Stimulated activated CD4-positive, alpha-beta T cell treated with anti-CD3 and anti-CD28 coated beads, Interleukin-4, amount 100 ng/mL, for 24 hours (primary cell): ENCODE results near the gene IMPG1.

Experiments
- DNase-seq: peaks from one replicate; pipeline ENCODE4 v3.0.0-alpha.2; 2020

Gene IMPG1, protein sequence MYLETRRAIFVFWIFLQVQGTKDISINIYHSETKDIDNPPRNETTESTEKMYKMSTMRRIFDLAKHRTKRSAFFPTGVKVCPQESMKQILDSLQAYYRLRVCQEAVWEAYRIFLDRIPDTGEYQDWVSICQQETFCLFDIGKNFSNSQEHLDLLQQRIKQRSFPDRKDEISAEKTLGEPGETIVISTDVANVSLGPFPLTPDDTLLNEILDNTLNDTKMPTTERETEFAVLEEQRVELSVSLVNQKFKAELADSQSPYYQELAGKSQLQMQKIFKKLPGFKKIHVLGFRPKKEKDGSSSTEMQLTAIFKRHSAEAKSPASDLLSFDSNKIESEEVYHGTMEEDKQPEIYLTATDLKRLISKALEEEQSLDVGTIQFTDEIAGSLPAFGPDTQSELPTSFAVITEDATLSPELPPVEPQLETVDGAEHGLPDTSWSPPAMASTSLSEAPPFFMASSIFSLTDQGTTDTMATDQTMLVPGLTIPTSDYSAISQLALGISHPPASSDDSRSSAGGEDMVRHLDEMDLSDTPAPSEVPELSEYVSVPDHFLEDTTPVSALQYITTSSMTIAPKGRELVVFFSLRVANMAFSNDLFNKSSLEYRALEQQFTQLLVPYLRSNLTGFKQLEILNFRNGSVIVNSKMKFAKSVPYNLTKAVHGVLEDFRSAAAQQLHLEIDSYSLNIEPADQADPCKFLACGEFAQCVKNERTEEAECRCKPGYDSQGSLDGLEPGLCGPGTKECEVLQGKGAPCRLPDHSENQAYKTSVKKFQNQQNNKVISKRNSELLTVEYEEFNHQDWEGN

DNA sequence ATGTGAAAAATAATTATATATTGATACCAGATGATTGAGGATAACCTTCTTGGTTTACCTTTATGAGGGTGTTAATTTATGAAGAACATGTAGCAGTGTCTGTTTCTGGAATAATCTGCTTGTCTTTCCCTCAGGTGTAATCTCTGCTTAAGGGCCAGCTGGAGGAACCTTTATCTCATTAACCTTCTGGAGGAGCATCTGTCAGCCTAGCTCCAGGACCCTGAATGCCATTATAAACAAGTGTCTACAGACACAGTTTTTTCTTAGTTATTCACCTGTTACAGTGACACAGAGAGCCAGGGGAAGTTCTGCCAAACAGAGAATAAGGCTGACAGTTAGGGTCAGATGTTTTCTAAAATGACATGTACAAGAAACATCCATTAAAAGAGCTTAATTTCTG lies at the start of gene IMPG1:
TSS of gene IMPG1 (minus strand) at position 101 of the 400 bp plus-strand sequence. CDS start 174 bp downstream, outside the sequence.
- no peak for DNase-seq

DNA sequence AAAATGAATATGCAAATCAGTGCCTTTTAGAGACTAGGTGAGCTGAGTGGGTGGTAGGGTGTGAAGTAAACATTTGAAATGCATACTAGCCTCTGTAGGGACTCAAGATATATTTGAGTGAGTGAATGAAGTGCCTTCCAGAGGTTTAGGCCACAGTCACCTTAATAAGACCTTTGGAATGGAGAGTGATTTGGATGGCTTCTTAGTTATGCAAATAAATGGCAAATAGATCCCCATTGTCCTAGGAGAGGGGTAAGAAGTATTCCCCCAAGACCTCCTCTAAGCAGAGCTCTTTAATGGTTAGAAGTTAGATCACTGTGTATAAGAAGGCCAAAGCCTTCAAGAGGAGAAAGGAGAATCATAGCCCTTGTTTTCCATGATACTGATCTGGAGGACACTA lies 47.8 kb upstream of the IMPG1 start:
- no peak for DNase-seq

DNA sequence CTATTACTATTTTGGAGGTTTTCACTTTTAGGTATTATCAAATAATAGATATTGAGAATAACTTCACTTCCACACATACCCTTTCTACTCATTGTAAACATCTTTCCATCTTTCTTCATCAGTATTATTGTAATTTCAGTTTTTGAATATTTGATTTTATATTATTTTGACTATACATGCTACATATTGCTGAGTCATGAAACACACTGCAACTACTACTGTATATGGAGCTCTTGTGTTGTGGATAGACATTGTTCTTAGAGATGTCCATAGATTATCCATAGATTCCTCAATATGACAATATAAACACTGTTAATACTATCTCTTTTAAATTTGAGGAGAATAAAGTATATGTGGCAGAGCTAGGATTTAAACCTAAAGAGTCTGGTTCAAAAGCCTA lies 819 bp upstream of the IMPG1 start:
- no peak for DNase-seq

DNA sequence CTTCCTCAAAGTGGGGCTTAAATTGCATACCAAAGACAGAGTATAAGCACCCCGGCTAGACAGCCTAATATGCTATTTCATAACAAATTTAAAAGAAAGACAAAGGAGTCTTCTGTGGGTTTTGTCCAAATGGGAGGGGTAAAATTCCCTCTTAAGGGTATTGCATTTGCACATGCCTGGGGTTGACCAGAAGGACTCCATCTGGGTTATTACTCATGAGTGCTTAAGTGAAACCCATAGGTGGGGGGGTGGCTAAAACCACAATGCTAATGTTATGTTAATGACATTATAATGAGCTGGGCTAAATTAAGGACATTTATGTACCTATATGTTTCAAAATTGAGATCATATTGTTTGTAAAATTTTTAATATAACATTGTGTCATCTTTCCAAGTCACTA lies 15.0 kb downstream of the IMPG1 start:
- DNase-seq: no peak

DNA sequence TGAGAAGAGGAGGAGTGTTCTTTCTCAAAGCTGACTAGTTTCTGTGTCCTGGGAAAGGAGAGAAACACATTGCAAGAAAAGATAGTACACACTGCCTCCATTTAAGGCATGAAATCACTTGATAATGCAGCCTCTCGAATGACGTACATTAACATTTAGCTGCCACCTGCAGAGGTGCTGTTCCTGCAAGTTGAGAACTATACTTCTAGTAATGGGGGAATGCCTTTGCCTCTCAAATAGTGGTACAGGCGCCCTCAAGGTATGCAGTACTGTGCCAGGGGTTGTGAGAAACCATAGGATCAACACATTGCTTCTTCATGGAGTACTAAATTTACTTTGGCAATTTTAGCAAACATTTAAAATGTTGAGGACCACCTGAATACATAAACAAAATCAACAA lies 20.1 kb downstream of the IMPG1 start:
- DNase-seq: no peak

DNA sequence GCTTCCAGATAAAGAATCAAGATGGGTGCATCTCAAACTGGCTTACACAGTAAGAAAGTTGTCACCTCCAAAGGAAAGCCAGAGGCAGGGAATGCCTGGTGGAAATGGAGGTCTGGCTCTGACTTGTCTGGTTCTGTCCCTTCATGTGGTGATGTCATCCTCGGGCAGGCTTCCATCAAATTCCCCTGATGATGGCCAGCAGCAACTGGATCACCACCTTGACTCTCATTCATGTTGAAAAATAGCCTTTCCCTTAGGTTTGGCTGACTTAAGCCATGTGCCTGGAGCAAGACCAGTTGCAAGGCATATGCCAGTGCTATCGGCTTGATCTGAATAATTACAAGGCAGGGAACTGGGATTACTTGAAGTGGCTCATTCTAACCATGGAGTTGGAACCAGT lies 28.8 kb downstream of the IMPG1 start:
- no peak for DNase-seq

DNA sequence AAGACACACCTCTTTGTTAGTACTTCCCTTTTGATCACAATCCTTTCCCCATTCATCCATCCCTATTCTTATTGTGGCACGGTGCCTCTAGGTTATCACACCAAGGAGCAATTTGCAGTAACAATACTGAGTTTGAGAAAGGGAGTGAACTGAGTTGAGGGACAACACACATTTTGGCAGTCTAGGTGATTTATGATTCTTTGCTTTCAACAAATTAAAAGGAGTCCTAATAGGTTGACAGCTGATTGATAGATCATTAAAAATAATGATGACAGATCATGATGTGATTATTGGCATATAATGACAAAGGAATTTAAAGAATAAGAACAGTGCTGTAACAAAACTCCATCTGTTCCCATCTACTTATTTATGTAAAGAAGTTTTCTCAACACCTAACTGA lies 36.7 kb downstream of the IMPG1 start:
- DNase-seq: no peak

DNA sequence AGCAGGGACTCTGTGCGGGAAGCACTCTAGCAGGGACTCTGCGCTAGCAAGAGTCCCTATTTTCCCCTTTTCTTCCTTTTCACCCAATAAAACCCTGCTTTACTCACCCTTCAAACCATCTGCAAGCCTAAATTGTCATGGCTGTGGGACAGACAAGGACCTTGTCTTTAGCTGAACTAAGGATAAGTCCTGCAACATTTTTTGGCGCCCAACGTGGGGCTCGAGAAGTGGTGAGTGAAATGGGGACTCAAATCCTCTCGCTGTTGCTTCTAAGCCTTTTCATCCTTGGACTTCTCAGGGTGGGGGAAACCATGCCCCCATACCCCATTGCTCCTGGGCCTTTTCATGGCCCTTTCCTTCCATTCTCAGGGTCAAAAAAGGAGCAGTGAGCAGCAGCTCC lies 46.4 kb downstream of the IMPG1 start:
- no peak for DNase-seq

DNA sequence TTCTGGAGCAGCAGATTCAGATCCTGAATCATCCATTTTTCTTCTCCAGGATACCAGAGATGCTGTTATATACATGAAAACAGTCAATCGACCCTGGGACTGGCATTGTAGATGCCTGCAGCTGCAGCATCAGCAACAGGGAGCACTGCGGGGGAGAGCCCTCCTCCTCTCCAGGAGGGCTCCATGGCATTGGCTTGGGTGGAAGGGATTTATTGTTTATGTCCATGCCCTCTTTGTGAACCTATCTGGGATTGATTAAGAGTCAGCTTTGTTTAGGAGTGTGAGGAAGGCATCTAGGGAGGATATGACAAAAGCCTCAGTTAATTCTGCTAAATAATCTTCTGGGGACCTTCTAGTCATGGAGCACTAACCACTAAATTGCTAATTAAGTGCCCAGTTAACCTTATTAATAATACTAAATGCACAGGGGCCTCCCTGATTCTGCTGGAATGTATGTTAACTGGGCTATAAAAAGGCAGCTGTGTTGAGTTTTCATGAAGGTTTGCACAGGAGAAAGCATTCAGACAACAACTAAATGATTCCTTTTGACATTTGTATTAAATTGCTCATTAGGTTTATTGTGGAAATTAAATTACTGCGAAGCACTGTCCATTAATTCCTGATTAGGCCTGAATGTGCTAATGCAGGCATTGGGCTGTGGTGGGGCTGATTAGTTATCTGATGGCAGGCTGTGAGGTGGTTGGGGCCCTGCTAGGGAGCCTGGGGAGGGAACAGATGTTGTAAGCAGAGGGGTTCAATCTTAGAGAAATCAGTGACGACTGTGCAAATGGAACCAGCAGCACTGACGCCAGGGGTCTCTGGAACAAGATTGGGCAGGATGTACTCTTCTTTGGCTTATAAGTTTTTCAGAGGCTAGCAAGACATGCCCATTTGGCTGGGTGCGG lies 57.6 kb downstream of the IMPG1 start:
- no peak for DNase-seq

DNA sequence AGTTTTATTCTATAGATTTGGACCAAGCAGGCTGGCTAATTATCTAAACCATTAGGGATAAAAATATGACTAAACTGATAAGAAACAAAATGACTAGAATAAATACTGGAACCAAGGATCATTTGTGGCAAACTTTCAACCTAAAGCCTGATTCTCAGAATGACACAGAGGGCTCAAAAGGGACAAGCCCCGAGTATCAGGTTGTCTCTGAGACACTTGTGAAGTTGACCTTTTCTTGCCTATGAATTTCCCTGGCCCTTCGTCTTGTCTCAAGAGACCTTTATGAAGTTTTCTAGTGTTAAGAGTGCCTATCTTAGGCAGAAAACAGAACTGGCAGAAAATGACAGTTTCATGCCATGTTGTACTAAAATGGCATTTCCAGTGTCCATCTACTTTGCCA lies 68.3 kb downstream of the IMPG1 start:
- DNase-seq: no peak

DNA sequence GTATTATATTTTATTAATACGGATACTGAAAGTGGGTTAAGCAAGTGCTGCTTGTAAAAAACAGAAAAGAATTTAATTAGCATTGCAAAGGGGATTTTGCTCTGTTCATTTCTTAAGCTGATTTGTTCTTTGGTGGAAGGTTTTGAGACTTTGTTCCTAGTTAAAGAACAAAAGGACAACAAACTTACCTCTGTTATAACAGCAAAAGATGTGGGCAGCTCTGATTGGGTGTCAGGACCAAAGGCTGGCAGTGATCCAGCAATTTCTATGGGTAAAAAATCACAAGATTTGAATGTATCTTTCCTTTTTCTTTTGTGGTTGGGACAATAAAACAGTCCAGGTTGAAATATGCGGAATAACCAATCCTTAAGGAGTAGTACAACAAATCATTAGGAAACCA lies 68.8 kb downstream of the IMPG1 start:
- no peak for DNase-seq

DNA sequence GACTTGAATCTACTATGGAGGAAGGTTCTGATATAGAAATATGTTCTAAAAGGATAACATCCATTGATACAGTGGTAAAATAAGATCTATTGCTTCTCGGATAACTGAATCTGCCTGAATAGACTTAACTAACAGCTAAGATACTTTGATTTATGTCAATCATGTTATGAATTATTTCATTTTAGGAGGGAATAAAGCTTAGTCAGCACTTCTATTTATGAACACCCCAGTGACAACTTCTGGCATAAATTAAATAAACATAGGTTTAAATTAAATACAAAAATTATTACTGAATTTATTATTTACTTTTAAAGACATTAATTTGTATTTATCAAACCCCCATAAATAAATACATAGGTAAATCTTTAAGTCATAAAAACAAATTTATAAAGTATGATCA lies 69.3 kb downstream of the IMPG1 start:
- no peak for DNase-seq

DNA sequence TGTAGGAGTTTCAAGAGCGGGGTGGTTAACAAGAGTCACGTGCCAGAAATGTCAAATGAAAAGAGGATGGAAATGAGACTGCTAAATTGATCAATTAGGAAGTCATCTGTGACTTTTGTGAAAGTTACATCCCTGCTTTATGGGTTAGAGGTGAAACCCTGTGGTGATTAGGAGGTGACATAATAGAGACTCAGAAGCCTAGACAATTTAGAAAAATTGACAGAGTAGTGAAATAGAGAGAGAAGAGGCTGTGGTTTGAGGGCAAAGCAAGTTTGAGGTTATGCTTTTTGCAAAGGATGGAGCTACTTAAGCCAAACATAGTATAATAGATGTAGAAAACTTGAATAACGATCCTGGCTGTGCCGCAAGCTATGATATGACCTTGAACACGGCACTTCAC lies 71.8 kb downstream of the IMPG1 start:
- no peak for DNase-seq

DNA sequence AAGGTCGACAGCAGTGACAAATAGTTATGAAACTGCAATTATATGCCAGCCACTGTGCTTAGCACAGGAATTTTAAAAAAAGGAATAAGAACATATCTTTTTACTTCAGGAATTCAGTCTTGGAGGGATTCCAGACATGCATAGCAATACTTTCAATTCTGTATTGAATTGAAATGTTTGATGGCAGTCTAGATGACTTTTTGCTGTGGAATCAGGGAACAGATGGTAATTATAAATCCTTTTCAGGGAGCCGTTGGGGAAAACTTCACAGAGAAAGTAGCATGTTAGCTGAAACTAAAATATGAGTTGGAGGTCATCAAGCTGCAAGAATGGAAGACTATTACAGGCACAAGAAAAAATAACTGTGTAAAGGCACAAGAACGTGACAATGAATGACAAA lies 74.8 kb downstream of the IMPG1 start:
- DNase-seq: no peak

DNA sequence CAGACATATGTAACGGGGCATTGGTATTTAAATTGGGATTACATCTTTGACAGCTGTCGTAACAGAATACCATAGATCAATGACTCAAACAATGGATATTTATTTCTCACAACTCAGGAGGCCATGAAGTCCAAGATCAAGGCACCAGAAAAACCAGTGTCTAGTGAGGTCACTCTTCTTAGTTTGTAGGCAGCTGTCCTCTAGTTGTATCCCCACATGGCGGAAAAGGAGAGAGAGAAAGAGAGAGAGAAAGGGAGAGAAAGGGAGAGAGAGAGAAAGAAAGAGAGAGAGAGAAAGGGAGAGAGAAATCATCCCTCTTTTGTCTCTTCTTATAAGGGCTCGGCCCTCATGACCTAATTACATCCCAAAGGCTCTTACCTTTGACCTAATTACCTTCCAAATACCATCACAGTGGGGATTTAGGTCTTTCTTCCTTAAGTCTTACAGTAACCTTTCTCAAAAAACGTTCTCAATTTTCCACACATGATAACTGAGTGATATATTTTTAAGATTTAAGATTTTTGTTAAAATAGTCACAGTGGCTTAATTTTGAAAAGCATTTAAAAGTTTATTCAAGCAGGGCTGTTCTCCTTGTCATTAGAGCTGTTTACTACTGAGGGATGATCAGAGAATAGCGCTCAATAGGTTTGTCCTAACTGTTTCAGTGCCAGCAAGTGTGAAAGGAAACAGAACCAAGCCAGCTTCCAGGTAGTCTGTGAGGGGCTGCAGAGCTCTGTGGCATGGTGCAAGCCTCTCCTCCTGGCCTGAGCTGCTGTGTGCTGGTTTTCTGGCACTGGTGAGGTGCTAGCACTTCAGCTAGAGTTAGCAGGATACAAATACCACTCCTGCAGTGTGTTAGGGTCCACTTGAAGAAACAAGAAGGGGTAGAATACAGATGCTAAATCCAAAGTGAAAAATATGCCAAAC lies 79.0 kb downstream of the IMPG1 start:
- no peak for DNase-seq

DNA sequence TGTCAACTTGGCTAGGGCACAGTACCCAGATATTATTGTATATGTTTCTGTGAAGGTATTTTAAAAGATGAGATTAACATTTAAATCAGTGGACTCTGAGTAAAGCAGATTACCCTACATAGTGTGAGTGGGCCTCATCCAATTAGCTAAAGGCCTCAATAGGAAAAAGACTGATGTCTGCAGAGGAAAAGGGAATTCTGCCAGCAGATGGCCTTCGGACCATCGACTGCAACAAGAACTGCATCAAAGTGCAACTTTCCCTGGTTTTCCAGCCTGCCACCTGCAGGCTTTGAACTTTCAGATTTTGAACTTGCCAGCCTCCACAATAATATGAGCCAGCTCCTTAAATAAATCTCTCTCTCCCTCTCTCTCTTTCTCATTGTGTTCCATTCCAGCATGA lies 80.5 kb downstream of the IMPG1 start:
- no peak for DNase-seq

DNA sequence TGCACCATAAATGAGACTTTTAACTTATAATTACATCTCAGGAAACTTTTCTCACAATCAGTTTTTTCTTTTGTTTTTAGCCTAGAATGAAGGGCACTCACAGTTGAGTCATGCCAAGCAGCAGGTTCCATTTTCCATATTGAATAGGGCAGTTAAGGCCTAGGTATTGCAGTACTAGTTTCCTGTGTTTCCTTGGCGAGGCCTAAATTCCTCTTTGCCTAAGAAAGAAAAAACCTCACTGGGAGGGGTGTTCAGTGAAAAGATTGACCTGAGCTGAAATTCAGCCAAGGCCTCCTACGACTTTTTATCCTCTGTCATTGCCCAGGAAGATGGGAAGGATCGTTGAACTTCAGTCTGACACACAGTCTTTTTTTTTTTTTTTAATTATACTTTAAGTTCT lies 85.5 kb downstream of the IMPG1 start:
- no peak for DNase-seq

DNA sequence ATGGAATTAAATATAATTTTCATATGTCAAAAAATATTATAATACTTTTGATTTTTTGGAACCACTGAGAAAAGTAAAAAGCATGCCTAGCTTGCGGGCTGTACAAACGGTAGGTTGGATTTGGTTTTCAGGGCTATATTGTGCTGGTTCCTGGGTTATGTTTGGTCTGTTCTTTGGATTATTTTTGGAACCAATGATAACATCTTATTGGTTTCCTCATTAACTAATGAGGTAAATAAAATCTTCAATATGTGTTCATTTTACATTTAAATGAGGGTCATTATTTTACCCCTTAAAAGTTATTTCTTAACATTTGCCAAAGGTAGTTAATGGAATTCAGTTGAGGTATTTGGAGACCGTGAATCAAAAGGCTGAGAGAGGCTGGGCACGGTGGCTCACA lies 96.6 kb downstream of the IMPG1 start:
- no peak for DNase-seq

DNA sequence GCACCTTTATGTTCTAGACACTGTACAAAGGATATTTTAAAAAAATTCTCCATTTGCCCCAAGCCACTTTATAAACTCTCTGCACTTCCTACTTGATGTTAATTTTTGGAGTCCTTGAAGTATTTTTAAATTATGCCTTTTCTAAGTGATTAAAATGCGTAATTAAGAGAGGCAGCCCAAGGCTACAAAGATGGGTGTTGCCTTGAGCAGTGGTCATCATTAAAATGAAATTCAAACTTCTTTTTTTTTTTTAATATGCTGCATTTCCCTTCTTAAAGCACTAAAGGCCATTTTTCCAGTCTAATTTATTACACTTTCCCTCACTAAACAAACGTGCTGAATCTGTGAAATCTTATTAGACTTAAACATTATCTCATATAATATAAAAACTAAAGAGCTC lies 102.4 kb downstream of the IMPG1 start:
- no peak for DNase-seq

DNA sequence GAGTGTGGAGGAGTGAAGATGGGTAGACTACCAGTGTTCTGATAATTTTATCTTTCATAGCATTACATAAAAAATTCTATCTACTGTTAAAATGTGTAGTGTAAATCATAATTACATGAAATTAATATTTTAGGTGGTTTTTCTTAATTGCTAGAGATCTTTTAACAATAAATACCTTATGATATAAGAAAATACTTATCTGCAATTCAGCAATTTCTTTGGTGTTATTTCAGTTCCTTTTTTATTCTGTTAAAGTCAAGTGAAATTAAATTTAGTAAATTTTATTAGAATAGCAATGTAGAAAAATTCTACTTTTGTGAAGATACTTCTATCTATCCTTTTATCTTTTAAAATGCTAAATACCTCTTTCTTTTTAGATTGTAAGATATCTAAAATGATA lies 104.3 kb downstream of the IMPG1 start:
- DNase-seq: no peak

DNA sequence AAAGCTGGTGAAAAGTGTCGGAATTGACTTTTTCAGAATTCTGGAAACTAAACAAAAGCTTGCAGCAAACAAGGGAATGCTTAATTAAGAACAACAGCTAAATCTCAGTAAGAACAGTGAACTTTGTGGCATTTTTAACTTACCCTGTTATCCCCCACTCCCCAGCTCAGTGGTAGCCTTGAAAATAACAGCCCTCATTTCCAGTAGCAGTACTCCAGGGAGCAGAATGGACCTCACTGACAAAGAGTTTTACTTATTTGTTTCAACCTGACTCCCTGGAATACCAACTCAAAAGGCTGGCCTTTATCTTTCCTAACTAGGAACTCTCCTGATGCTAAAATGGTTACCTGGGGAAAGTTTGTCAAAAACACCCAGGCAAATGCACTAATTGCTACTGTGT lies 108.9 kb downstream of the IMPG1 start:
- DNase-seq: no peak

DNA sequence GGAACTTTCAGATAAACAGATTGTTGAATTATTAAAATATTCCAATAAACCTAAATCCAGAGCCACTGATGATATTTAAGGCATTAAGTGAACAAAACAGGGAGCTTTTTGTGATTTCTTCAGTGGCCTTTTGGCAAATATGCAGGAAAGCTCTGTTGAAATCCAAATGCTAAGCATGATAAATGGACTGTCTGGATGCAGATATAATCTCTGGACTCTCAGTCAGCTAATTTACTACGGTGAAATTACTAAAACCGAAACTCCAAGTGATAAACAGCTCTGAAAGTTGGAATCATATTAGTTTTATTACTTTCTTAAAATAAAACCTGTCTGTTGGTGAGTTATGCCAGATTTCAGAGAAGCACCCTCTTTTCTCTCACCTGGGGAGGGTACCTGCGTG lies 120.3 kb downstream of the IMPG1 start:
- no peak for DNase-seq
